GM23338 (cell line): ENCODE results near the gene RAB11B. TPM values are rescaled to one million over a fixed set of nuclear protein-coding genes. Genes with fewer than 3 reads are reported as not detected.
A peak's percentile ranks its signal among the peaks of the same experiment; 100 is the strongest.
"Not testable (repeated sequence)": the region's sequence is repeated elsewhere in the genome, so short reads cannot be mapped to it uniquely, and the experiment has no call there.

Experiments used
- ATAC-seq: fragments of 200-7000 bp; cut with Tn5 transposase; 3 replicates; pipeline ENCODE4 v1.9.1; 2020
- DNase-seq: peaks from one replicate; pipeline ENCODE4 v3.0.0-alpha.2; 2015; ENCODE audit warnings: low spot score
- H2AFZ ChIP-seq: fragments of 200-600 bp; sonication (generic); 2 replicates; pipeline ENCODE4 v1.8.0; 2016; ENCODE audit warnings: antibody characterized with exemption, mild to moderate bottlenecking, moderate library complexity
- H3F3A ChIP-seq: fragments of 200-600 bp; sonication (generic); replicated peaks from 2 replicates; pipeline ENCODE4 v1.8.0; 2017; ENCODE audit warnings: antibody characterized with exemption, mixed run types, low read depth
- H3K27ac ChIP-seq: fragments of 200-600 bp; sonication (generic); 2 replicates; pipeline ENCODE4 v1.6.1; 2016; ENCODE audit warnings: low read depth
- H3K27me3 ChIP-seq: fragments of 200-600 bp; sonication (generic); 2 replicates; pipeline ENCODE4 v1.8.0; 2016; ENCODE audit warnings: mild to moderate bottlenecking, mixed run types, moderate library complexity; ENCODE audit not compliant: insufficient read depth
- H3K36me3 ChIP-seq: fragments of 200-600 bp; sonication (generic); 2 replicates; pipeline ENCODE4 v1.8.0; 2016; ENCODE audit warnings: mild to moderate bottlenecking; ENCODE audit not compliant: insufficient read depth
- H3K4me1 ChIP-seq: fragments of 200-600 bp; sonication (generic); 2 replicates; pipeline ENCODE4 v1.8.0; 2016; ENCODE audit warnings: mild to moderate bottlenecking, moderate library complexity; ENCODE audit not compliant: insufficient read depth
- H3K4me2 ChIP-seq: fragments of 200-600 bp; sonication (generic); 2 replicates; pipeline ENCODE4 v1.7.1; 2017; ENCODE audit warnings: mixed run types
- H3K4me3 ChIP-seq: fragments of 200-600 bp; sonication (generic); 2 replicates; pipeline ENCODE4 v1.6.1; 2016; ENCODE audit warnings: mixed run types
- H3K79me2 ChIP-seq: fragments of 200-600 bp; sonication (generic); replicated peaks from 2 replicates; pipeline ENCODE4 v1.8.0; 2017; ENCODE audit warnings: mild to moderate bottlenecking; ENCODE audit not compliant: insufficient read depth
- H3K9me2 ChIP-seq: fragments of 200-600 bp; sonication (generic); 2 replicates; pipeline ENCODE4 v1.8.0; 2017; ENCODE audit not compliant: insufficient read depth
- H4K20me1 ChIP-seq: fragments of 200-600 bp; sonication (generic); replicated peaks from 2 replicates; pipeline ENCODE4 v1.8.0; 2017; ENCODE audit warnings: mild to moderate bottlenecking; ENCODE audit not compliant: insufficient read depth
- H3K27ac Mint-ChIP-seq: 2 replicates; pipeline ENCODE4 v1.8.0; 2020; ENCODE audit warnings: inconsistent platforms, mild to moderate bottlenecking, moderate library complexity, mixed read lengths
- H3K27me3 Mint-ChIP-seq: 3 replicates; pipeline ENCODE4 v1.8.0; 2022; ENCODE audit warnings: low read depth, mild to moderate bottlenecking, moderate library complexity, mixed read lengths, inconsistent platforms; ENCODE audit not compliant: insufficient read depth, poor library complexity
- H3K36me3 Mint-ChIP-seq: 3 replicates; pipeline ENCODE4 v1.8.0; 2021; ENCODE audit warnings: low read depth, mild to moderate bottlenecking, inconsistent platforms, moderate library complexity, mixed read lengths
- H3K4me1 Mint-ChIP-seq: 3 replicates; pipeline ENCODE4 v1.8.0; 2020; ENCODE audit warnings: mild to moderate bottlenecking, inconsistent platforms, mixed read lengths
- H3K4me3 Mint-ChIP-seq: 3 replicates; pipeline ENCODE4 v1.8.0; 2021; ENCODE audit warnings: moderate library complexity, mild to moderate bottlenecking, inconsistent platforms, mixed read lengths
- H3K9me3 Mint-ChIP-seq: 3 replicates; pipeline ENCODE4 v1.8.0; 2020; ENCODE audit warnings: moderate library complexity, mild to moderate bottlenecking, inconsistent platforms, mixed read lengths
- ETS1 ChIP-seq: IDR thresholded peaks from 2 replicates; pipeline ENCODE4 v1.6.1; 2016; ENCODE audit warnings: antibody characterized with exemption
- EZH2 ChIP-seq: fragments of 200-600 bp; sonication (generic); IDR thresholded peaks from one replicate; pipeline ENCODE4 v1.8.0; 2017; ENCODE audit warnings: antibody characterized with exemption, mild to moderate bottlenecking, low read depth; ENCODE audit not compliant: unreplicated experiment
- EZH2phosphoT487 ChIP-seq: fragments of 200-600 bp; sonication (generic); IDR thresholded peaks from one replicate; pipeline ENCODE4 v1.8.1; 2018; ENCODE audit warnings: antibody characterized with exemption; ENCODE audit not compliant: unreplicated experiment
- JUNB ChIP-seq: IDR thresholded peaks from one replicate; pipeline ENCODE4 v1.6.1; 2016; ENCODE audit warnings: antibody characterized with exemption; ENCODE audit not compliant: unreplicated experiment
- REST ChIP-seq: IDR thresholded peaks from one replicate; pipeline ENCODE4 v1.6.1; 2018; ENCODE audit warnings: antibody characterized with exemption; ENCODE audit not compliant: unreplicated experiment
- ZNF114 ChIP-seq: fragments of 250-450 bp; sonication (Bioruptor Pico); IDR thresholded peaks from 2 replicates; pipeline ENCODE4 v1.5.0; 2020; ENCODE audit warnings: mild to moderate bottlenecking, moderate library complexity
- ZNF331 ChIP-seq: fragments of 250-450 bp; sonication (Bioruptor Pico); IDR thresholded peaks from 2 replicates; pipeline ENCODE4 v1.5.0; 2020; ENCODE audit warnings: low read depth, mild to moderate bottlenecking, moderate library complexity
- polyA plus RNA-seq: library from polyadenylated mRNA; unstranded; fragments of >200 nt; fragmentation: Nextera tagmentation; extraction: Ambion mirVana; gene quantifications from 2 replicates; pipeline ENCODE4 v1.2.1, GENCODE V29; 2016
- total RNA-seq: library from RNA; depleted of rRNA; stranded (reverse); fragments of >200 nt; shearing (Covaris generic); gene quantifications from 2 replicates; pipeline ENCODE4 v1.2.3, GENCODE V29; 2014

The RAB11B gene
- total and polyA plus RNA-seq, 2 experiments from 2014 or later, result 66.0 to 79.6 TPM

- TF ChIP-seq ZNF114 (CRISPR knock-in tag), result no peak
- TF ChIP-seq ETS1, result no peak
- no peak for TF ChIP-seq JUNB
Measured at GRCh38 chr19:8342684-8343482, 47.3 kb upstream of the RAB11B start, which contains the start of gene KANK3 (continued).

GRCh38 chr19:8343483-8343844, 46.7 kb upstream of the RAB11B start:
- ATAC-seq, result no peak
- H3F3A ChIP-seq, result no peaks in the 10 kb centered on the region; the same call in 1 of the 2 replicates

GRCh38 chr19:8349629-8350372, 40.4 kb upstream of the RAB11B start:
- not testable (repeated sequence) for H3K4me2 ChIP-seq, H3K27ac ChIP-seq, H3K4me3 Mint-ChIP-seq, H3K4me1 ChIP-seq, H4K20me1 ChIP-seq, H3K36me3 ChIP-seq, H3K79me2 ChIP-seq, H3K36me3 Mint-ChIP-seq, H3K27me3 ChIP-seq, H3K27ac Mint-ChIP-seq, H3F3A ChIP-seq, H3K9me2 ChIP-seq, DNase-seq, H3K4me3 ChIP-seq, ATAC-seq, H3K9me3 Mint-ChIP-seq, H2AFZ ChIP-seq
- Mint-ChIP-seq H3K4me1 (peaks cover 19% of the 10 kb centered on the region), H3K27me3 (peaks cover 13% of the 10 kb centered on the region)

More at GRCh38 chr19:8343483-8343844, 46.7 kb upstream of the RAB11B start:
- no peak overlapping the region for H3K4me2 ChIP-seq
- no peak overlapping the region for H2AFZ ChIP-seq
- no peaks in the 10 kb centered on the region for H3K36me3 ChIP-seq
- H3K27me3 ChIP-seq, result peaks cover 9% of the 10 kb centered on the region; the same call in 1 of the 2 replicates
- H3K9me3 Mint-ChIP-seq, result no peaks in the 10 kb centered on the region
- no peak for TF ChIP-seq EZH2
- no peak for TF ChIP-seq EZH2phosphoT487
- no peak for TF ChIP-seq REST
- TF ChIP-seq ZNF331 (CRISPR knock-in tag), result no peak
- TF ChIP-seq ETS1, result no peak
- H3K27me3 Mint-ChIP-seq, result peaks cover 30% of the 10 kb centered on the region
- H3K4me1 ChIP-seq, result peaks cover 8% of the 10 kb centered on the region; the same call in 1 of the 2 replicates
- H3K4me3 ChIP-seq, result peak overlapping the region; percentile 83
- H3K9me2 ChIP-seq, result no peaks in the 10 kb centered on the region
- no peaks in the 10 kb centered on the region for H3K79me2 ChIP-seq
- peaks cover 13% of the 10 kb centered on the region for H3K4me1 Mint-ChIP-seq
- no peak overlapping the region for H3K27ac Mint-ChIP-seq
- no peak for DNase-seq
- H4K20me1 ChIP-seq, result no peaks in the 10 kb centered on the region
- no peaks in the 10 kb centered on the region for H3K36me3 Mint-ChIP-seq
- H3K4me3 Mint-ChIP-seq, result peak overlapping the region; percentile 71
- no peak overlapping the region for H3K27ac ChIP-seq
